H1 (cell line): ENCODE data around the gene ATG4D. TPM values are rescaled to one million over a fixed set of nuclear protein-coding genes. Genes with fewer than 3 reads are reported as not detected.
A peak's percentile ranks its signal among the peaks of the same experiment; 100 is the strongest.

Experiments used
- BRCA1 ChIP-seq: IDR thresholded peaks from 2 replicates; pipeline ENCODE4 v1.6.1; 2012; ENCODE audit warnings: low read depth, low read length, improper control_type of control experiment
- CTBP2 ChIP-seq: IDR thresholded peaks from 2 replicates; pipeline ENCODE4 v1.7.0; 2011; ENCODE audit warnings: borderline replicate concordance, mild to moderate bottlenecking, moderate library complexity, mixed read lengths, low read length; ENCODE audit not compliant: insufficient read depth, insufficient read length
- JUND ChIP-seq: IDR thresholded peaks from 2 replicates; pipeline ENCODE4 v1.6.1; 2011; ENCODE audit warnings: mild to moderate bottlenecking, improper control_type of control experiment, low read length
- SAP30 ChIP-seq: fragments of 300-600 bp; sonication (generic); IDR thresholded peaks from 2 replicates; pipeline ENCODE4 v1.7.1; 2012; ENCODE audit warnings: low read length, moderate library complexity, mild to moderate bottlenecking, inconsistent platforms; ENCODE audit not compliant: insufficient read depth, insufficient replicate concordance
- SIX5 ChIP-seq: IDR thresholded peaks from 2 replicates; pipeline ENCODE4 v1.6.1; 2011; ENCODE audit warnings: mild to moderate bottlenecking, low read depth, low read length
- SP4 ChIP-seq: IDR thresholded peaks from 2 replicates; pipeline ENCODE4 v1.6.1; 2012; ENCODE audit warnings: low read length, inconsistent platforms
- TCF12 ChIP-seq: IDR thresholded peaks from 2 replicates; pipeline ENCODE4 v1.6.1; 2011; ENCODE audit warnings: low read depth, mild to moderate bottlenecking, low read length
- polyA plus RNA-seq, 7 experiments: library from polyadenylated mRNA; depleted of rRNA in 3 of 7; stranded (reverse) in 5 of 7; unstranded in 2 of 7; fragments of >200 nt in 5 of 7; fragments of 200-250 nt in 2 of 7; gene quantifications; 1 replicate in 5 of 7; 2 replicates in 1 of 7; 4 replicates in 1 of 7; pipeline versions ENCODE4 v1.2.1 to v1.2.3, GENCODE V29; 2011 to 2013; ENCODE audit warnings: missing spikeins in 2 of 7, mixed read lengths in 2 of 7
- total RNA-seq: library from RNA; stranded (reverse); fragmentation: NEBNext Ultra II Directional; extraction: Animal tissue kit (Norgen Biotek cat#: 25700); gene quantifications from 2 replicates; pipeline ENCODE4 v1.2.1, GENCODE V29; 2021
- TF ChIP-seq, protein P1 (sequence below), 3 experiments: IDR thresholded peaks; 1 replicate in 2 of 3; 2 replicates in 1 of 3; pipeline versions ENCODE4 v1.5.1 to v1.6.1; 2011; ENCODE audit warnings: low read length in 3 of 3, mild to moderate bottlenecking in 3 of 3, inconsistent platforms in 2 of 3, low read depth in 1 of 3, moderate library complexity in 1 of 3; ENCODE audit not compliant: insufficient read depth in 1 of 3; ENCODE audit errors: control extremely low read depth in 1 of 3
- TF ChIP-seq, protein P2 (sequence below): fragments of 300-600 bp; sonication (generic); IDR thresholded peaks from 2 replicates; pipeline ENCODE4 v1.7.1; 2012; ENCODE audit warnings: low read length, moderate library complexity, mild to moderate bottlenecking, inconsistent platforms; ENCODE audit not compliant: insufficient replicate concordance

Gene ATG4D
- total and polyA plus RNA-seq, 2 of the 8 experiments (the other 6 are each of a cell fraction or from before 2014, with no cell fraction given), result 39.6 to 43.7 TPM

DNA sequence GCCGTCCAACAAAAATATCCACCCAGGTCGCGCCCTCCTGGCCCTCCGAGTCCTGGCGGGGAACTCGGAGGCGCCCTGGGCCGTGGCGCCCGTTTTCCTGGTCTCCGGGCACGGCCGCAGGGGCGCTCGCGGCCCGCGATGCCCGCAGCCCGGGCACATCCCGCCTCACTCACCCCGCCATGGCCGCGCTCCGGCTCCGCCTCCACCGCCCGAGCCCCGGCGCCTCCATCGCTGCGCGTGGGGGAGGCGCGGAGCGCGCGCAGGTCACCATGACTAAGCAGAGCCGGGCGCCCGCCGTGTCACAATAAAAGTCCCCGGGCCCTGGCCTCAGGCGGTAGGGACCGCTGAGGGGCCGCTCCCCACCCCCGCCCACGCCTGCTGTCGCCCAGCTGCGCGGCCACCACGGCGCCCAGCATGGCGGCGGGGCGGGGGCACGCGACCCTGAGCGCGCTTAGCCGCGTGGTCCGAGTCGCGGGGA, 41.1 kb upstream of the ATG4D start (continued):
- TF ChIP-seq, protein P1, sequence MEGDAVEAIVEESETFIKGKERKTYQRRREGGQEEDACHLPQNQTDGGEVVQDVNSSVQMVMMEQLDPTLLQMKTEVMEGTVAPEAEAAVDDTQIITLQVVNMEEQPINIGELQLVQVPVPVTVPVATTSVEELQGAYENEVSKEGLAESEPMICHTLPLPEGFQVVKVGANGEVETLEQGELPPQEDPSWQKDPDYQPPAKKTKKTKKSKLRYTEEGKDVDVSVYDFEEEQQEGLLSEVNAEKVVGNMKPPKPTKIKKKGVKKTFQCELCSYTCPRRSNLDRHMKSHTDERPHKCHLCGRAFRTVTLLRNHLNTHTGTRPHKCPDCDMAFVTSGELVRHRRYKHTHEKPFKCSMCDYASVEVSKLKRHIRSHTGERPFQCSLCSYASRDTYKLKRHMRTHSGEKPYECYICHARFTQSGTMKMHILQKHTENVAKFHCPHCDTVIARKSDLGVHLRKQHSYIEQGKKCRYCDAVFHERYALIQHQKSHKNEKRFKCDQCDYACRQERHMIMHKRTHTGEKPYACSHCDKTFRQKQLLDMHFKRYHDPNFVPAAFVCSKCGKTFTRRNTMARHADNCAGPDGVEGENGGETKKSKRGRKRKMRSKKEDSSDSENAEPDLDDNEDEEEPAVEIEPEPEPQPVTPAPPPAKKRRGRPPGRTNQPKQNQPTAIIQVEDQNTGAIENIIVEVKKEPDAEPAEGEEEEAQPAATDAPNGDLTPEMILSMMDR (IDR thresholded peaks at IDR 0.05; ENCODE audit: control extremely low read depth in 1 of 3, insufficient read depth in 1 of 3, low read depth in 1 of 3, low read length in 3 of 3), result peak in 1 of 3 experiments; percentile 6; a peak in 1 of 4 replicates
- TF ChIP-seq SIX5, result no peak
- TF ChIP-seq, protein P2, sequence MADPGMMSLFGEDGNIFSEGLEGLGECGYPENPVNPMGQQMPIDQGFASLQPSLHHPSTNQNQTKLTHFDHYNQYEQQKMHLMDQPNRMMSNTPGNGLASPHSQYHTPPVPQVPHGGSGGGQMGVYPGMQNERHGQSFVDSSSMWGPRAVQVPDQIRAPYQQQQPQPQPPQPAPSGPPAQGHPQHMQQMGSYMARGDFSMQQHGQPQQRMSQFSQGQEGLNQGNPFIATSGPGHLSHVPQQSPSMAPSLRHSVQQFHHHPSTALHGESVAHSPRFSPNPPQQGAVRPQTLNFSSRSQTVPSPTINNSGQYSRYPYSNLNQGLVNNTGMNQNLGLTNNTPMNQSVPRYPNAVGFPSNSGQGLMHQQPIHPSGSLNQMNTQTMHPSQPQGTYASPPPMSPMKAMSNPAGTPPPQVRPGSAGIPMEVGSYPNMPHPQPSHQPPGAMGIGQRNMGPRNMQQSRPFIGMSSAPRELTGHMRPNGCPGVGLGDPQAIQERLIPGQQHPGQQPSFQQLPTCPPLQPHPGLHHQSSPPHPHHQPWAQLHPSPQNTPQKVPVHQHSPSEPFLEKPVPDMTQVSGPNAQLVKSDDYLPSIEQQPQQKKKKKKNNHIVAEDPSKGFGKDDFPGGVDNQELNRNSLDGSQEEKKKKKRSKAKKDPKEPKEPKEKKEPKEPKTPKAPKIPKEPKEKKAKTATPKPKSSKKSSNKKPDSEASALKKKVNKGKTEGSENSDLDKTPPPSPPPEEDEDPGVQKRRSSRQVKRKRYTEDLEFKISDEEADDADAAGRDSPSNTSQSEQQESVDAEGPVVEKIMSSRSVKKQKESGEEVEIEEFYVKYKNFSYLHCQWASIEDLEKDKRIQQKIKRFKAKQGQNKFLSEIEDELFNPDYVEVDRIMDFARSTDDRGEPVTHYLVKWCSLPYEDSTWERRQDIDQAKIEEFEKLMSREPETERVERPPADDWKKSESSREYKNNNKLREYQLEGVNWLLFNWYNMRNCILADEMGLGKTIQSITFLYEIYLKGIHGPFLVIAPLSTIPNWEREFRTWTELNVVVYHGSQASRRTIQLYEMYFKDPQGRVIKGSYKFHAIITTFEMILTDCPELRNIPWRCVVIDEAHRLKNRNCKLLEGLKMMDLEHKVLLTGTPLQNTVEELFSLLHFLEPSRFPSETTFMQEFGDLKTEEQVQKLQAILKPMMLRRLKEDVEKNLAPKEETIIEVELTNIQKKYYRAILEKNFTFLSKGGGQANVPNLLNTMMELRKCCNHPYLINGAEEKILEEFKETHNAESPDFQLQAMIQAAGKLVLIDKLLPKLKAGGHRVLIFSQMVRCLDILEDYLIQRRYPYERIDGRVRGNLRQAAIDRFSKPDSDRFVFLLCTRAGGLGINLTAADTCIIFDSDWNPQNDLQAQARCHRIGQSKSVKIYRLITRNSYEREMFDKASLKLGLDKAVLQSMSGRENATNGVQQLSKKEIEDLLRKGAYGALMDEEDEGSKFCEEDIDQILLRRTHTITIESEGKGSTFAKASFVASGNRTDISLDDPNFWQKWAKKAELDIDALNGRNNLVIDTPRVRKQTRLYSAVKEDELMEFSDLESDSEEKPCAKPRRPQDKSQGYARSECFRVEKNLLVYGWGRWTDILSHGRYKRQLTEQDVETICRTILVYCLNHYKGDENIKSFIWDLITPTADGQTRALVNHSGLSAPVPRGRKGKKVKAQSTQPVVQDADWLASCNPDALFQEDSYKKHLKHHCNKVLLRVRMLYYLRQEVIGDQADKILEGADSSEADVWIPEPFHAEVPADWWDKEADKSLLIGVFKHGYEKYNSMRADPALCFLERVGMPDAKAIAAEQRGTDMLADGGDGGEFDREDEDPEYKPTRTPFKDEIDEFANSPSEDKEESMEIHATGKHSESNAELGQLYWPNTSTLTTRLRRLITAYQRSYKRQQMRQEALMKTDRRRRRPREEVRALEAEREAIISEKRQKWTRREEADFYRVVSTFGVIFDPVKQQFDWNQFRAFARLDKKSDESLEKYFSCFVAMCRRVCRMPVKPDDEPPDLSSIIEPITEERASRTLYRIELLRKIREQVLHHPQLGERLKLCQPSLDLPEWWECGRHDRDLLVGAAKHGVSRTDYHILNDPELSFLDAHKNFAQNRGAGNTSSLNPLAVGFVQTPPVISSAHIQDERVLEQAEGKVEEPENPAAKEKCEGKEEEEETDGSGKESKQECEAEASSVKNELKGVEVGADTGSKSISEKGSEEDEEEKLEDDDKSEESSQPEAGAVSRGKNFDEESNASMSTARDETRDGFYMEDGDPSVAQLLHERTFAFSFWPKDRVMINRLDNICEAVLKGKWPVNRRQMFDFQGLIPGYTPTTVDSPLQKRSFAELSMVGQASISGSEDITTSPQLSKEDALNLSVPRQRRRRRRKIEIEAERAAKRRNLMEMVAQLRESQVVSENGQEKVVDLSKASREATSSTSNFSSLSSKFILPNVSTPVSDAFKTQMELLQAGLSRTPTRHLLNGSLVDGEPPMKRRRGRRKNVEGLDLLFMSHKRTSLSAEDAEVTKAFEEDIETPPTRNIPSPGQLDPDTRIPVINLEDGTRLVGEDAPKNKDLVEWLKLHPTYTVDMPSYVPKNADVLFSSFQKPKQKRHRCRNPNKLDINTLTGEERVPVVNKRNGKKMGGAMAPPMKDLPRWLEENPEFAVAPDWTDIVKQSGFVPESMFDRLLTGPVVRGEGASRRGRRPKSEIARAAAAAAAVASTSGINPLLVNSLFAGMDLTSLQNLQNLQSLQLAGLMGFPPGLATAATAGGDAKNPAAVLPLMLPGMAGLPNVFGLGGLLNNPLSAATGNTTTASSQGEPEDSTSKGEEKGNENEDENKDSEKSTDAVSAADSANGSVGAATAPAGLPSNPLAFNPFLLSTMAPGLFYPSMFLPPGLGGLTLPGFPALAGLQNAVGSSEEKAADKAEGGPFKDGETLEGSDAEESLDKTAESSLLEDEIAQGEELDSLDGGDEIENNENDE, result no peak
- TF ChIP-seq CTBP2, result no peak
- no peak for TF ChIP-seq SP4
- TF ChIP-seq TCF12, result peak; percentile 77; the same call in 1 of the 2 replicates
- no peak for TF ChIP-seq BRCA1
- TF ChIP-seq SAP30, result no peak
- TF ChIP-seq JUND, result 0 out of 2 replicates have a peak, but pooled peaks have one; percentile 36
